22Rv1 (cell line): ENCODE measurements around the gene GTF3C2.
A peak's percentile ranks its signal among the peaks of the same experiment; 100 is the strongest.

Experiments used
- CTCF ChIP-seq: fragments of 450-650 bp; IDR thresholded peaks from 2 replicates; pipeline ENCODE4 v1.5.1; 2017; ENCODE audit warnings: mild to moderate bottlenecking
- ZFX ChIP-seq: fragments of 450-650 bp; IDR thresholded peaks from 2 replicates; pipeline ENCODE4 v1.6.1; 2017; ENCODE audit warnings: antibody characterized with exemption, borderline replicate concordance

- TF ChIP-seq ZFX, result no peak
- peak; percentile 52 for TF ChIP-seq CTCF
Observed at GRCh38 chr2:27320958-27321543, 35.5 kb downstream of the GTF3C2 start.
